IMR-90 (cell line): ENCODE data around the gene PIGZ.

Source experiments
- CEBPB ChIP-seq: IDR thresholded peaks from 2 replicates; pipeline ENCODE4 v1.6.1; 2012; ENCODE audit warnings: low read depth, low read length, improper control_type of control experiment
- CHD1 ChIP-seq: IDR thresholded peaks from 2 replicates; pipeline ENCODE4 v1.6.1; 2012; ENCODE audit warnings: low read depth, low read length, improper control_type of control experiment
- CTCF ChIP-seq: conservative IDR thresholded peaks from 2 replicates; pipeline ENCODE4 v1.5.1; 2012; ENCODE audit warnings: mild to moderate bottlenecking, low read depth, low read length, improper control_type of control experiment
- MAFK ChIP-seq: IDR thresholded peaks from 2 replicates; pipeline ENCODE4 v1.6.1; 2012; ENCODE audit warnings: low read depth, low read length, improper control_type of control experiment
- MAZ ChIP-seq: IDR thresholded peaks from 2 replicates; pipeline ENCODE4 v1.6.1; 2012; ENCODE audit warnings: low read depth, mild to moderate bottlenecking, low read length, improper control_type of control experiment, moderate library complexity, borderline replicate concordance
- MXI1 ChIP-seq: IDR thresholded peaks from 2 replicates; pipeline ENCODE4 v1.6.1; 2012; ENCODE audit warnings: low read depth, mild to moderate bottlenecking, low read length, moderate library complexity, borderline replicate concordance
- POLR2A ChIP-seq: IDR thresholded peaks from 2 replicates; pipeline ENCODE4 v1.6.1; 2012; ENCODE audit warnings: mild to moderate bottlenecking, low read depth, low read length

GRCh38 chr3:196985298-196985697 is 16.7 kb upstream of the PIGZ start:
- TF ChIP-seq MAZ = no peak
- no peak for TF ChIP-seq POLR2A
- no peak for TF ChIP-seq CTCF
- TF ChIP-seq MXI1 = no peak
- no peak for TF ChIP-seq MAFK
- no peak for TF ChIP-seq CHD1
- no peak for TF ChIP-seq CEBPB
